WTC11 (cell line): ENCODE data around the gene MYO9A.

Experiments used
- ATF3 ChIP-seq: sonication (generic); formaldehyde crosslinking; conservative IDR thresholded peaks from 2 replicates; pipeline ENCODE4 v1.8.1; 2022; ENCODE audit warnings: mild to moderate bottlenecking, missing genetic modification reagents
- CTCF ChIP-seq: fragments of 200-600 bp; IDR thresholded peaks from 2 replicates; pipeline ENCODE4 v1.8.0; 2022; ENCODE audit warnings: antibody characterized with exemption
- E2F5 ChIP-seq: sonication (generic); formaldehyde crosslinking; IDR thresholded peaks from 2 replicates; pipeline ENCODE4 v1.8.1; 2022; ENCODE audit warnings: mild to moderate bottlenecking, moderate library complexity, missing genetic modification reagents
- GABPB1 ChIP-seq: sonication (generic); formaldehyde crosslinking; IDR thresholded peaks from 2 replicates; pipeline ENCODE4 v1.8.1; 2023; ENCODE audit warnings: mild to moderate bottlenecking, missing genetic modification reagents
- HMGXB4 ChIP-seq: sonication (generic); formaldehyde crosslinking; IDR thresholded peaks from 2 replicates; pipeline ENCODE4 v1.8.1; 2023; ENCODE audit warnings: mild to moderate bottlenecking, moderate library complexity, missing genetic modification reagents
- NR3C1 ChIP-seq: sonication (generic); formaldehyde crosslinking; conservative IDR thresholded peaks from 2 replicates; pipeline ENCODE4 v1.8.1; 2023; ENCODE audit warnings: low read depth, mild to moderate bottlenecking, missing genetic modification reagents
- ZNF281 ChIP-seq: sonication (generic); formaldehyde crosslinking; IDR thresholded peaks from 2 replicates; pipeline ENCODE4 v1.8.0; 2023; ENCODE audit warnings: mild to moderate bottlenecking, missing genetic modification reagents

- TF ChIP-seq CTCF (no peak), E2F5 (no peak), ATF3 (CRISPR knock-in tag) (no peak), GABPB1 (CRISPR knock-in tag) (no peak), ZNF281 (CRISPR knock-in tag) (no peak), NR3C1 (CRISPR knock-in tag) (no peak), HMGXB4 (CRISPR knock-in tag) (no peak)
Observed at GRCh38 chr15:71888797-71889196, 229.2 kb downstream of the MYO9A start.
